GM19455 (cell line): ENCODE results near the gene MRPS9.
A peak's percentile ranks its signal among the peaks of the same experiment; 100 is the strongest.

Experiments used
- ATAC-seq: cut with Tn5 transposase; IDR thresholded peaks from one replicate; pipeline ENCODE4 v1.9.1; 2021; ENCODE audit not compliant: unreplicated experiment

The MRPS9 gene

DNA sequence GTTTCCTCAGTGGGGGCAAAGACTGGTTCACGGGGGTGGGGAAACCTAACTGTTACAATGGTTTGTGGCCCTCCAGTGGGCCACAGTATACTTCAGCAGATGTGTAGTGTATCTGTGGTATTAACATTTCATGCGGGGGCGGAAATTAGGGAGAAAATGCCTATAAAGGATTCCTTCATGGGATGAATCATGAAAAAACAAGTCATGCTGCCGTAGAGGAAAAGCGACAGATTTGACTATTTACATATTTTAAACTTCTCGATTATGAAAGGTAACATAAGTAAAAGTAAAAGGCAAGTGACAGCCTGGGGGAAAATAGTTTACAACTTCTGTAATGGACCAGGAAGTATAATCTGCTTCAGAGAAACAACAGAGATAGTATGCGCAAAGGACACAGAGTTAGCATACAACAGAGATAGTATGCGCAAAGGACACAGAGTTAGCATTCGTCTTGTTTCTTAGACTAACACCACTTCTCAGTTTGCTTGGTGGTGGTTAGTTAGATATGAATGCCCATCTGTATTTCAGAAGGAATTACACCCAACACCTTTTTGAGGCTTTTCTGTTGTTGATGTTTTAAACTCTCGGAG, 41.1 kb downstream of the MRPS9 start:
- ATAC-seq, result no peak

DNA sequence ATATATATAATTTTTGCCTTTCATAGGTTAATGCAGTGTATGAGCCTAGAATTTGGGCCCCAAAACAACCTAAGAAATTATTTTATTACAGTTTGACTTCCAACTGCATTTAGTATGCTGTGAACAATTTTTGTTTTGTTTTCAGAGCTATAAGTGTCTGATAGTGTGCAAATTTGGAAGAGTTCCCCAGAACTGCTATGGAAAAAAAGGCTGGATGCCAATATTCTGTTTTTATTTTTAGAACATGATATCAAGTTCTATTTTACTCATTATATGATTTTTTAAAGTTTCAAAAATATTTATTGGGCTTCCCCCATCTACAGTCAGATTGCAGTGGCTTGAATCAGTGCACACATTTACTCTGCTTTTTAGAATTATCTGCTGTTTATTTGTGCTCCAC, 42.6 kb downstream of the MRPS9 start:
- ATAC-seq, result no peak

DNA sequence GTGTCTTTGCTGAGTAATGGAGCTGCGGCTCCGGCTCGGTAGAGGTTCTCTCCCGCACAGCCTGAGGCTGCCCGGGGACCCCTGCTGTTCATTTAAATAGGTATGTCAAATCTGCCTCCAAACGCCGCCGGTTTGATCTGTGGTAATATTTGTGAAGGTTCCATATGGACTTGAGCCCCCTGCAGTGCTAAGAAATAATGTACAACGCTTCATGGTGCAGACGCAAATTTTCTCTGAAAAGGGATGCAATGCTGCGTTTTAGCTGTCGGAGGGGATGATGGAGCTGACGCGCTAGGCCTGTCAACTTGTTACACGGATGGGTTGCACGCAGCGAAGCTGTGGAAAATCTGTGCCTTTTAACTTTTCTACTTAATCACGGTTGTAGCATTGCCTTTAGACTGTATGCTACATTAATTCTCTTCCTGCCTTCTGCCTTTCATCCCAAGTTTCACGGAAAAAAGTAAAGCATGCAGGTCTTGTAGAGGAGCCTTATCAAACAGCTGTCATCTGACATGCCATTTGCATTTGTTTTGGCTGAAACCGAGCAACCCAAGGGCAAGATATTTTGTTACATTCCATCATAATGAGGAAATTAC, 43.2 kb downstream of the MRPS9 start:
- ATAC-seq, result no peak

DNA sequence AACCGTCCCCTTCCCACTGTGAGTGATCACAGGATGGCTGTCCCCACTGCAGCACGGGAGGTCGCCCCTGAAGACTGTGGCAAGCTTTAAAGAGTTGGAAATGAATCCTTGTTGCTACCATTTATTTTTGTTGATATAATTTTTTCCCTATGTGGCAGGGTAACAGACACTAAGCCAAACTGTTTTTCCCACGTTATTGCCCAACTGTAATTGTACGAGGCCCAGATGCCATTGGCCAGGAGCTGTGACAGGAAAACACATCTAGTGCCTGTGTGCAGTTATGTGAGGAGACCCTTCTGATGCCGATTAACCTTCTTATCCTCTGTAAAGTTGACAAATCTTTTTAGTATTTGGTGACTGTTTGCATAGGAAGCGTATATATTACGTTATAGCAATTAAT, 44.2 kb downstream of the MRPS9 start:
- ATAC-seq, result no peak

DNA sequence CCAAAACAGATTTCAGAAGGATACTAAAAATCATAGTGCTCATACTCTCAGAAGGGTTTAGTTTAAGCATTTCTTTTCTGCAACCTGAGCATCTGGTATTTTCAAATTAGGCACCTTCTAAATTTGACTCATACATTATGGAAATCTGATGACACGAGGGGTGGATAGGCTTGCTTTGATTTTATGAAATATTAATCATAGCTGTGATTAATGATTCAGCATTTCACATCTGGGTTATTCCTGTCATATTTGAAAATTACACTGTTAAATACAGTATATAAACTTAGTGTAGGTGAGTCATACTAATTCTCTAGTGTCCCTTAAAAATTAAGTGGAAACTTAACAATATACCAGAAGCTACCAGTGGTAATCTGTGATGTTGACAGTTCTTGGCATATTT, 47.7 kb downstream of the MRPS9 start:
- ATAC-seq, result no peak

DNA sequence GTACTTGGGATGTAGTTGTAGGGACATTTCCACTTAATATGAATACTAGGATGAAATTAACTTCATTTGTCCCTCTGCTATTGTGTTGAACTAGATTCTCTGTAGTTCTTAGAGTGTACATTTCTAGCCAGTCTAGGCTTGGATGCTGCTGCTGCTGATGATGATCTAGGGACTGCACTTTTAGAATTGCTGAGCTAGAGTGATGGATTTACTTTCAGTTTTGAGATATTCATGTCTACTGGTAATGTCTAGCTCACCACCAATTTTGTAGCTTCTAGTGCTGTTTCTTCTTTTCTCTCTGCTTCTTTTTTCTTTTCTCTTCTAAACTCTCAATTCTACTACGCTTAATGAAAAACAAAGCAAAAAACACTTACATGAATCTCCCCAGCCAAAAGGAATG, 49.4 kb downstream of the MRPS9 start:
- ATAC-seq, result no peak

DNA sequence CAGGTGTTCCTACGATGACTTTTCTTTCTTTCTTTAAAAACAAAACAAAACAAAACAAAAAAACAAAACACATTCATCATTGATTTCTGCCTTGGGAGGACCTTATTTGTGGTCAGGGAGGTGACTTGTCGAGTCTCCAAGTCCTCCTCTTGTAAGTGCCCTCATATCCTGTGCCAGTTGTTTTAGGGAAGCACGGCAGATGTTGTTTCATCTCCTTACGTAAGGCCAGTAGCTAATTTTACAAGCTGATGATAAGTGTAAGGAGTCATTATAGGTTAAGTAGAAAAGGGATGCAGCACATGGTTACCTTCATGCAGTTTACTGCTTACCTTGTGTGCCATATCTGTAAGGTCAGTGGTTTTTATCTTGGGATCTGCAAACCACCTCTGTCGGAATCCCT, 52.2 kb downstream of the MRPS9 start:
- no peak for ATAC-seq

DNA sequence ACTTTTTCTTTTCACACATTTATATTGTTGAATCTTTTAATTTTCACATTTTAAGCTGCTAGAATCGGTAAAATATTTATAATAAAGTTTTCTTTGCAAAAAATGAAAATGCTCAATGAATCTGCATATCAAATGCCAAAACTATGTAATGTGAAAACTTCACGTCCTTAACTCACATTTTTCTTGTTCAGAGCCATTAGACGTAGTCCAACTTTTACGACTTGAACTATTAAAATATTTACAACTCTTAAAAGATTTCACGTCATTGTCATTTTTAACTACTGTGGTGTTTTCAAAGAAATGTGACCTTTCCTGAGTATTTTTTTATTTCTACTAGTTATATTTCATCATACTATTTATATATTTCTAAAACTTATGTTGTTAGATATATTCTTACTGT, 54.9 kb downstream of the MRPS9 start:
- ATAC-seq, result no peak

DNA sequence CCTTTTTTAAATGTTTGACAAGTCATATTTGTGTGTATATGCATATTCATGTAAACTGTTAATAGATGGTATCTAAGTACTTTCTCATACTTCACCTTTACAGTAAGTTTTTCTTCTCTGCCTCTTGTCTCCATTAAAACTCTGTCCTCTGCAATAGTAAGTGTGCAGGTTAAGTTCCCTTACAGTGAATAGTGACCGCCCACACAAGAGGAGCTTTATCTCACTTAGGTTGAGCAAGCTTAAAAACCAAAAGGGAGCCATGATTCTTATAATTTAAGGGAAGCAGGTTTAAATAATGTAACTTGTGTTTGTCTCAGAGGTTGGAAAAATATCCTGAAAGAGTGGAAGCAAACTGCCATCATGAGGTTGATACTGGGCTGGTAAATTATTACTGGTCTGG, 61.3 kb downstream of the MRPS9 start:
- ATAC-seq, result no peak

DNA sequence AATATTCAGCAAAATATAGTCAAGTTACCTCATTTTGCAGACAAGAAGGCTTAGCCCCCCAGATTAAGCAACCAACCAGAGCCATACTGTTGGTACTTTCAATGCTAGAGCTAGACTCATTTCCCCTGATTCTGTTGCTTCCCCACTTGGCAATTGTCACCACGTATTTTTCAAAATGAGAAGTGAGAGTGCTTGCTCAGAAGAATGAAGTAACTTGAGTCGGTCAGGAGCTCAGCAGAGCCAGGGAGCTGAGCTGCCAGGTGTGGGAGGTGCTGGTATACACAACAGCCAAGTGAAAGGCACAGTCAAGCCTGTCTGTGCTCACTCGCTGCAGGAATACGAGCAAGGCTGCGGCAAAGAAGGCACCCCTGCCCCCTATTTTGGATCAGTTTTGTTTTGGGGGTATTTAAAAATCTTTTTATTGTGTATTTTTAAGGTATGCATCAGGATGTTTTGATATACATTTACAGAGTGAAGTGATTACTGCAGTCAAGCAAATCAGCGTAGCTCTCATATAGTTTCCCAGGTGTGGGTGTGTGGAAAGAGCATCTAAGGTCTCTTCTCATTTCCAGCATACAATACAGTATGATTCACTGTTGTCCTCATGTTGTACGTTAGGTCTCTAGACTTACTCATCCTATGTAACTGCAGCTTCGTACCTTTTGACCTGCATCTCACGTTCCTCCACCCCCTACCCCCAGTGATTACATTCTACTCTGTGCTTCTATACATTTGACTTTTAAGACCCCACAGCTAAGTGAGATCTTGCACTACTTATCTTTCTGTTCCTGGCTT, 62.4 kb downstream of the MRPS9 start:
- peak; percentile 69 for ATAC-seq

DNA sequence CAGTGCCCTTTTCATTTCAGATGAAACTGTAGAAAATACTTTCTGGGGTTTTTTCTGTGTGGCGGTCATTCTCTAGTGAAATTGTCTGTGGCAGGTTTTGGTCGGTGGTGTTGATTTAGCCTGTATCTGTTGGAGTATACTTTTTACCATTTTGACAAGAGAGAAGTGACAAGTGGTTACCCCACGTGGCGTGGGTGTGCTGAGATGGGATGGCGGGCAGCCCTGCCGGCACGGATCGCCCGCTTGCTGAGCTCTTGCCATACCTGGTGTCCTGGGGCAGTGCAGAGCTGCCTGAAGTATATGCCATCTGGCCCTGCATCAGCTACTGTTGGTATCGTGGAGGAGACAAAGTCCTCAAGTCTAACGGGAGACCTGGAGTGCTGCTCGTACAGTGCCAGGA, 64.1 kb downstream of the MRPS9 start:
- no peak for ATAC-seq

DNA sequence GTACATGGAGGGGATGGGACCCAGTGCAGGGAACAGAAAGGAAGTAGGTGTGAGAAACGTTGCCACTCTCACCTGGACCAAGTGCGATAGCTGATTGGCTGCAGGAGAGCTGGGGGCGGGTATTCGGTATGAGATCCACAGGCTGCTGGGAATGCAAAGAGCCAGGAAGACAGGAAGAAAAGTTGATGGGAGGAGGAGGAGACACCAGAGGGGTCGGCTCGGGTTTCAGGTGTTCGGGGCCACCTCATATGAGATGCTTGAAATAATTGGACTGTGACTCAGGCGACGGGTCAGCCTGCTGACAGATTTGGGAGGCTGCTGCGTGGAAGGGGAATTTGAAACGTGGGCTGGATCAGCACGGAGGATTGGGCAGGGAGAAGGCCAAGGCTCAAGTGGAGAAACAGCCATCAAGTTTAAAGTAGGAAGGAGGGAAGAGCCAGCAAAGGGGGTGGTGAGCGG, 65.1 kb downstream of the MRPS9 start:
- ATAC-seq, result no peak

DNA sequence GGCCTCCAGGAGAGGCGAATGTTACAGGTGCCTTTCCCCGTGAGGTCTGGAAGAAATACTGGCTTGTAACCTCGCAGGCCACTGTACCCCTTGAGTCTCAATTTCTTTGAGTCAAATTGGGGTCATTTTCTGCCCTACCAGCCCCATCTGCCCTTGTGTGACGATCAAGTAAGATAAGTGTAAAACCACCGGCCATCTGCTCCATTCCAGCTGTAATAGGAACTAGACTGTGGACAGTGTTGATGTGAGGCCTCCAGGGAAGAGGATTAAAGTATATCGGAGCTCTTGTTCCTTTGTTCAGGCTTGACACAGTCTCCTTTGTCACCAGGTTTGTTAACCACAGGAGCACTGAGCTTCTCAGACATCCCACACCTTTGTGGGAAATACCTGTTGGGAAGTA, 65.6 kb downstream of the MRPS9 start:
- no peak for ATAC-seq

DNA sequence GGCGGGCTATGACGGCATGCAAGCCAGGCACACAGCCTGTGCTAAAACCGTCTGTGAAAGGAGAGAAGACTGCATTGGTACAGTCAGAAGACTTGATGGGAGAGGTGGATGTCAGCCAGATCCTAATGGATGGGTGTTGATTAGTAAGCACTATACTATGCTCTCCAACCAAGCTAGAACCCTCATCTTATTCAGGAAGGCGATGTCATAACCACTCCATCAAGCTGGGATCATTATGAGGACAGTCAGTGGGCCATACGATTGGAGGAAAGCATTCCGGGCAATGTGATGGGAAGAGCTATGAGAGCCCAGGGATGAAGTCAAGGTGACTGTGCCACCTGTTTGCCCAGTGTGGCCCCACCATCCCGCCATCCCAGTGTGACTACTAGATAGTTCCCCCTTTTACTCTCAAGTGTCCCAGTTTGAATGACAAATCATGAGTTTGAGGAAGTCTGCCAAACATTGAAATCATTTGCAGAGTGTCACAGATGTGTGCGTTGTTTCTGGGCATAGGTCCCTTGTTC, 66.4 kb downstream of the MRPS9 start:
- no peak for ATAC-seq

DNA sequence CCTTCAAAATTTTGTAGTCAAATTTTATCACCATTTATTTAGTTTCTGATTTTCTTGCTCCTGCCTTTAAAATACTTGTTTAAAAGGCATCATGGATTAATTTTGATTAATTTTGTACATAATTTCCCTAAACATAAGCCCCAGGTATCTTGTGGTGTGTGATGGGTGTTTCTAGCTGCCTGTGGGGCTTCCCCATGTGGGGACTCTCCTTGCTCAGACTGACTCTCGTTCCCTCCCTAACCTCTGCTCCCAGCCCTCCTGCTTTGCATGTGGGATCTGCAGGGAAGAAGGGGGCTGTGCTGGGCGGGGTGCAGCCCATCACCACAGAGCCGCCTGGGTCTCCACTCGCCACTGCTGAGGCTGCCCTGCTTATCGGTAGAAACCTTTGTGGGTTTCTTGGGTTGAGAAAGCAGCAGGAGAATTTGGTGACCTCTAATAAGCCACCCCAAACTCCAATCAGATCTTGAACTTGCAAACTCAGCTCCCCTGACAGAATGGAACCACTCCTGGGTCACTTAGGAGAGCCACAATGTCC, 72.5 kb downstream of the MRPS9 start:
- ATAC-seq, result no peak

DNA sequence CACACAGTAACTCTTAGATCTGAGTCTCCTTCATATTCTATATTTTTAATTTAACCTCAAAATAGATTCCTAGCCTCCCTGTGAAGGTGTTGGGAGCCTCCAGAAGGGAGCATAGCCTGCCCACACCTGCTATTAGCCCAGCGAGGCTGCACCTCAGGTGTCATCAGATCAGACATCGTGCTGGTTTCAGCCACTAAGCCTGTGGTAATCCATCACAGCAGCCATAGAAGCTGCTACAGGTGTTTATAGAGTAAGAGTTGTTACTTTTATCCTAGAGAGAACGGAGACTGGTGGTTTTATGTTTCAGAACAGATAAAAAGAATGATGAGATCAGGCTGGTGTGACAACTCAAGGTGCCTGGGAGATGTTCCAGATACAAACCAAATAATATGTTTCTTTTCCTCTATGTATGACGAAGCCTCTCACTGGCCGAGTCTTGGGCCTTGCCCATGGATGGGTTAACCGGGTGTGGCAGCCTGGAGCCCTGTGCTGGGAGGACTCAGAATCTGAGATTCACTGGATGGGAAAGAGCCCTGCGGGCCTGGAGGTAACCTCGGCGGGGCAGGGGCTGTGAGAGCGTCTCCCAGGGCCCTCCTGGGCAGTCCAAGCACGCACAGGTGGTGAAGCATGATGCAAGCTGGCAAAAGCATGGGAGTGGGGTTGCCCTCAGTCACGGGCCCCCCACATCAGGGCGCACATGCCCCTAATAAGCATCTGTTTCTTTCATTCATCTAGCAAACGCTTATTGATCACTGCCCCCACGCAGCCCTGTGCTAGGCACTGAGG, 73.7 kb downstream of the MRPS9 start:
- ATAC-seq, result no peak

DNA sequence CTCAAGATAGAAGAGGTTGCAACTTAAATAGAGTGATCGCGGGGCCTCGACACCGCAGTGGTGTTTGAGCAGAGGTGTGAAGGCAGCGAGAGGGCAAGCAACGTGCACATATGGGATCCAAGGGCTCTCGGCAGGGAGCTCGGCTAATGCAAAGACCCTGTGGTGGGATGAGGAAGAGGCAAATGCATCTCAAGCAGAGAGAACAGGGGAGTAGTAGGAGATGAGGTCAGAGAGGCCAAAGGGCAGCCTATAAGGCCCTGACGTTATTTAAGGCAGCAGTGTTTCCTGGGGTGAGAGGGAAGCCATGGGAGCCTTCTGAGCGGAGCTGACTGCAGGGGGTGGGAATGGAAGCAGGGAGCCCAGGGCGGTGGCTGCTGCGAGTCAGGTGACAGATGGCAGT, 74.5 kb downstream of the MRPS9 start:
- ATAC-seq, result no peak

DNA sequence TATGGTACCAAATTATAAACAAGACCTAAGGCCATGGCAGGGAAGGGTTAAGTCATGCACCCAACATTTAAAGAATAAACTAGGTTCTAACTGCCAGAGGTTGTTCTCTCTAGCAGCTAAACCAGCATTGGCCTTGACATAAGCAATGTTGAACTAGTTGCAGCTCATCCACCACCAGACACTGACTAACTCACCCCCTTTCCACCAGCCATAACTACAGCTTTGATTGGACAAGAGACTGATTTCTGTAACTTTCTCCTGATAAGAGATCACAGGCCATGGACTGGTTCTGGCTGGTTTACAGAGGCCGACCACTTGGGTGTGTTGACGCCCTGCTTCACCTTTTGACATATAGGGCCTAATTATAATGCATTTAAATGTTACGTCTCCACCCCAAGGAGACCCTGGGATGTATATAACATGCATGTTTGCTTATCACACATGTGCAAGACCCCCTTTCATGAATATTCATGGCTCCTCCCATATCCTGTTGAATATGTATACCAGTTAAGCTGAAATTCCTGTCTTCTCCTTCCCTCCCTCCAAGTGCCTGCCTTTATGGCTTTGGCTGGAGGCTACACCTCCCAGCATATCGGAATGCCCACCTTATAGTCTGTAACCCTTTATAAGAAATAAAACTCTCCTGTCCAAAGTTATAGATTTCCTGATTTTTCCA, 75.9 kb downstream of the MRPS9 start:
- no peak for ATAC-seq

DNA sequence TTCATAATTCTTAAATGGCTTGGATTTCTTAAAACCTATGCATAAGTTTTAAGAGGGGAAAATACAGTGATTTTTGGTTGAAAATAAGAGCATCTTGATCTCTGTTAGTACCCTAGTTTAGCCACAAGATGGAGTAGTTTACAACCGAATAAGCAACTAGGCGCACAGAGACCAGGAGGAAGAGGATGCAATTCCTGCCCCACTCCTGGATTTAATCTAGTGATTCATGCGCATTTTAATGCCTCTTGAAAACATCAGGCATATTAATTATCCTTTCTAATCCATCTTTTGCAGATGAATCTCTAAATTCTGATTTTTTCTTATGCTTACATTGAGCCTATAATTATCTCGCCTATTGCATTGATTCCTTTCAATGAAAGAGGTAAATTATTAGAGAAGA, 76.7 kb downstream of the MRPS9 start:
- no peak for ATAC-seq

DNA sequence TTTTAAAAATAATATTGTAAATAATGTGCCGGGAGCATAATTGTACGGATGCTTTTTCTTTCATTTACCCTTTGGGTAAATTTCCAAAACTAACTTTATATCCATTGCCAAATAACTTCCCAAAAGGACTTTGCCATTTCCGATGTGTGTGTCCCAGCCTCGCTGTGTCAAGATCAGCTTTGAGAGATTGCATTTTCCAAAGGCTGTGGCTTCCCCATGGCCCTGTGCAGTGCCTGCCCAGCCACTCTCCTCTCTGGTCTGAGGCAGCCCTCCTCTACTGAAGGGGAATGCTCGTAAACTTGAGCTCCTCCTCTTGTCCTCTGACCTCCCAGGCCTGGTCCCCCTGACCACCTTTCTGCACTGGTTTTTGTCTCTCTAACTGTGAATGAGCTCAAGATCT, 78.5 kb downstream of the MRPS9 start:
- ATAC-seq, result no peak

DNA sequence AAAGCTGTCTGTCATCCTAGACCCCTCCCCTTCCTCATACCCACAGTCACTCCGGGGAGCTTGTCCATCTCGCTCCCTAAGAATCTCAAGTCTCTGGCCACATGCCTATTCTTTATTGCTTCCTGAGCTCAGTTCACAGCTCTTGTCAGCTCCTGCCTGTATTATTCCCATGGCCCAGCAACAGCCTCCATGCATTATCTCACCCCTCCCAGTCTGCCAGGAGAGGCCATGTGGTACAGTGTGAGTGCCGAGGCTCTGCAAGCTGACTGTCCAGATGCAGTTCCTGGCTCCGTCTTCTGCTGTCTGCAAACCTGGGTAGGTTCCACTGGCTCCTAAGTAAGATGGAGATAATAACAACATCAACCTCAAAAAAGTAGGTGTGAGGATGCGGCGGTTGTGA, 79.7 kb downstream of the MRPS9 start:
- ATAC-seq, result no peak
